Kidney (tissue), 14 donors: ENCODE data around the gene PBLD. TPM values are rescaled to one million over a fixed set of nuclear protein-coding genes. Genes with fewer than 3 reads are reported as not detected.
"Not testable (repeated sequence)": the region's sequence is repeated elsewhere in the genome, so short reads cannot be mapped to it uniquely, and the experiment has no call there.

Experiments used
- DNase-seq, 5 donors: peaks; one replicate each; pipeline ENCODE4 v3.0.0-alpha.2; 2013 to 2020
- FAIRE-seq: peaks from 2 replicates; lab custom pipeline; 2012; peaks lifted over from hg19 to GRCh38; lab: Jason Lieb, UNC
- H3K27ac ChIP-seq, 2 donors: one replicate each; pipeline ENCODE4 v1.7.0; 2013; ENCODE audit warnings: low read depth in 2 of 2, low read length in 2 of 2, inconsistent platforms in 1 of 2
- H3K27me3 ChIP-seq: one replicate; pipeline ENCODE4 v1.7.1; 2013; ENCODE audit warnings: low read length, inconsistent platforms; ENCODE audit not compliant: control insufficient read depth, insufficient read depth
- H3K36me3 ChIP-seq, 3 donors: one replicate each; pipeline versions ENCODE4 v1.7.0 to v1.7.1; 2013; ENCODE audit warnings: low read length in 3 of 3, control low read depth in 1 of 3, inconsistent platforms in 1 of 3; ENCODE audit not compliant: insufficient read depth in 3 of 3, control insufficient read depth in 2 of 3
- H3K4me1 ChIP-seq, 3 donors: one replicate each; pipeline versions ENCODE4 v1.7.0 to v1.7.1; 2013; ENCODE audit warnings: low read length in 3 of 3, inconsistent platforms in 1 of 3, low read depth in 1 of 3; ENCODE audit not compliant: control insufficient read depth in 2 of 3, insufficient read depth in 2 of 3
- H3K4me3 ChIP-seq, 3 donors: one replicate each; pipeline versions ENCODE4 v1.7.0 to v1.8.1; 2013; ENCODE audit warnings: low read length in 3 of 3, control low read depth in 1 of 3, inconsistent platforms in 1 of 3
- H3K9ac ChIP-seq, 3 donors: one replicate each; pipeline versions ENCODE4 v1.7.0 to v1.7.1; 2013; ENCODE audit warnings: low read length in 3 of 3, control low read depth in 1 of 3, inconsistent platforms in 1 of 3
- H3K9me3 ChIP-seq, 3 donors: one replicate each; pipeline versions ENCODE4 v1.7.0 to v1.7.1; 2013; ENCODE audit warnings: low read length in 3 of 3, control low read depth in 1 of 3, inconsistent platforms in 1 of 3; ENCODE audit not compliant: control insufficient read depth in 2 of 3, insufficient read depth in 1 of 3
- intact Hi-C: fragments of 100-400 bp; cut with DNase I; formaldehyde crosslinking; loops from one replicate; pipeline ENCODE4 v1.11.1; 2022
- polyA plus RNA-seq: library from polyadenylated mRNA; stranded (reverse); fragments of 350-450 nt; fragmentation: Illumina TruSeq; extraction: RNeasy Lipid Tissue Mini Kit (QIAGEN cat#74804); gene quantifications from one replicate; pipeline ENCODE4 v1.2.3, GENCODE V29; 2014; ENCODE audit warnings: low read depth, low replicate concordance; ENCODE audit not compliant: insufficient read depth
- total RNA-seq: library from RNA; stranded (reverse); fragmentation: NEBNext Ultra II Directional; extraction: Animal tissue kit (Norgen Biotek cat#: 25700); gene quantifications from one replicate; pipeline ENCODE4 v1.2.1, GENCODE V29; 2021
- TF ChIP-seq, protein P1 (sequence below): IDR thresholded peaks from 3 replicates; pipeline ENCODE4 v1.5.1; 2012; ENCODE audit warnings: mild to moderate bottlenecking, moderate library complexity, borderline replicate concordance; ENCODE audit not compliant: insufficient read depth; ENCODE audit errors: extremely low read depth
- donor health status: control.
- donor health status: control.
- donor health status: control.
- donor health status: control.
- donor health status: control.
- donor health status: DM: yes; HTN: yes; CAD: no.
- donor health status: Normal renal cell carcinoma (clear cell type).

PBLD gene
- total and polyA plus RNA-seq, 2 donors from 2014 or later, result 33.5 to 104 TPM

GRCh38 chr10:68327889-68328786 lies 4.6 kb downstream of the PBLD start:
- H3K4me1 ChIP-seq, result peaks cover 2 to 17% (median 7%) of the 10 kb centered on the region in 3 donors
- H3K9ac ChIP-seq, result peak overlapping the region in 2 of 3 donors; percentile 12 to 65
- intact Hi-C loops, result no loop called here
- H3K27ac ChIP-seq, result peak overlapping the region; percentile 71 to 86
- no peaks in the 10 kb centered on the region for H3K27me3 ChIP-seq
- no peaks in the 10 kb centered on the region for H3K9me3 ChIP-seq
- TF ChIP-seq, protein P1, sequence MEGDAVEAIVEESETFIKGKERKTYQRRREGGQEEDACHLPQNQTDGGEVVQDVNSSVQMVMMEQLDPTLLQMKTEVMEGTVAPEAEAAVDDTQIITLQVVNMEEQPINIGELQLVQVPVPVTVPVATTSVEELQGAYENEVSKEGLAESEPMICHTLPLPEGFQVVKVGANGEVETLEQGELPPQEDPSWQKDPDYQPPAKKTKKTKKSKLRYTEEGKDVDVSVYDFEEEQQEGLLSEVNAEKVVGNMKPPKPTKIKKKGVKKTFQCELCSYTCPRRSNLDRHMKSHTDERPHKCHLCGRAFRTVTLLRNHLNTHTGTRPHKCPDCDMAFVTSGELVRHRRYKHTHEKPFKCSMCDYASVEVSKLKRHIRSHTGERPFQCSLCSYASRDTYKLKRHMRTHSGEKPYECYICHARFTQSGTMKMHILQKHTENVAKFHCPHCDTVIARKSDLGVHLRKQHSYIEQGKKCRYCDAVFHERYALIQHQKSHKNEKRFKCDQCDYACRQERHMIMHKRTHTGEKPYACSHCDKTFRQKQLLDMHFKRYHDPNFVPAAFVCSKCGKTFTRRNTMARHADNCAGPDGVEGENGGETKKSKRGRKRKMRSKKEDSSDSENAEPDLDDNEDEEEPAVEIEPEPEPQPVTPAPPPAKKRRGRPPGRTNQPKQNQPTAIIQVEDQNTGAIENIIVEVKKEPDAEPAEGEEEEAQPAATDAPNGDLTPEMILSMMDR, result no peak
- FAIRE-seq (no peak), DNase-seq (peak in 2 of 5 donors; percentile 52 to 74)
- H3K36me3 ChIP-seq, result no peaks in the 10 kb centered on the region
- H3K4me3 ChIP-seq, result peak overlapping the region; percentile 1 to 48 (median 8)

DNA sequence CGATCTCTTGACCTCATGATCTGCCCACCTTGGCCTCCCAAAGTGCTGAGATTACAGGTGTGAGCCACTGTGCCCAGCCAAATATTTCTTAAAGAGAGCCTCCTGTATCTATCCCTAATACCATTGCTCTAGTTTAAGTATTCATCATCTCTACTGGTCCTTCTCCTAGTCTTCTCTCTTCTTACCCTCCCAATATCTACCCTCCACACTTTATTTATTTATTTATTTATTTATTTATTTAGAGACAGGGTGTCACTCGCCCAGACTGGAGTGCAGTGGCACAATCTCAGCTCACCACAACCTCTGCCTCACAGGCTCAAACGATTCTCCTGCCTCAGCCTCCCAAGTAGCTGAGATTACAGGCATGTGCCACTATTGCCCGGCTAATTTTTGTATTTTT lies 8.3 kb downstream of the PBLD start:
- H3K9me3 ChIP-seq, H3K27me3 ChIP-seq, H3K9ac ChIP-seq, H3K27ac ChIP-seq, H3K4me1 ChIP-seq, FAIRE-seq, H3K36me3 ChIP-seq, H3K4me3 ChIP-seq, intact Hi-C loops, DNase-seq: not testable (repeated sequence)

DNA sequence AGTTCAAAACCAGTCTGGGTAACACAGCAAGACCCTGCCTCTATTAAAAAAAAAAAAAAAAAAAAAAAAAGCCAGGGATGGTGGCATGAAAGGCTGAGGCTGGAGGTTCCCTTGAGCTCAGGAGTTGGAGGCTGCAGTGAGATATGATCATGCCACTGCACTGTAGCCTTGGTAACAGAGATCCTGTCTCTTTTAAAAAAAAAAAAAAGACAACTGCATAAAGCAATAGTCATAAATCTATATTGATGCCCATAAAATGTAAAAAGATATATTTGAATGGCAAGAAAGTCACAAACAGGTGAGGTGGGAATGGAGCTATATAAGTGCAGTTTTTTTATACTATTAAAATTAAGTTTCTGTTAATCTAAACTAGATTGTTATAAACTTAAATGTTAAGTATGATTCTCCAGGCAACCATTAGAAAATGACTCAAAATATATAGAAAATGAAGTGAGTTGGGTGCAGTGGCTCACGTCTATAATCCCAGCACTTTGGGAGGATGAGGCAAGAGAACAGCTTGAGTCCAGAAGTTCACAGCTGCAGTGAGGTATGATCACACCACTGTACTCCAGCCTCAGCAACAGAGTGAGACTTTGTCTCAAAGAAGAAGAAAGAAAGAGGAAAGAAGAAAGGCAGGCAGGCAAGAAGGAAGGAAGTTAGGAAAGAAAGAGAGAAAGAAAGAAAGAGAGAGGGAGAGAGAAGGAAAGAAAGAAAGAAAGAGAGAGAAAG lies 14.2 kb downstream of the PBLD start:
- Histone ChIP-seq H3K36me3 (no peaks in the 10 kb centered on the region), H3K9me3 (peaks cover 0 to 12% (median 3%) of the 10 kb centered on the region in 3 donors), H3K4me3 (no peak overlapping the region), H3K27me3 (no peaks in the 10 kb centered on the region), H3K9ac (no peak overlapping the region), H3K4me1 (no peaks in the 10 kb centered on the region), H3K27ac (no peak overlapping the region)
- intact Hi-C loops, result no loop called here
- no peak for DNase-seq
- FAIRE-seq, result no peak
- TF ChIP-seq, protein P1, result no peak

- Histone ChIP-seq H3K27ac (no peak overlapping the region), H3K4me3 (no peak overlapping the region), H3K4me1 (no peaks in the 10 kb centered on the region), H3K36me3 (no peaks in the 10 kb centered on the region), H3K9ac (no peak overlapping the region), H3K27me3 (no peaks in the 10 kb centered on the region), H3K9me3 (peaks cover 0 to 12% (median 3%) of the 10 kb centered on the region in 3 donors)
- no peak for FAIRE-seq
- intact Hi-C loops, result no loop called here
- DNase-seq, result no peak
- TF ChIP-seq, protein P1, result no peak
Observed at GRCh38 chr10:68315582-68315981, 17.1 kb downstream of the PBLD start.

GRCh38 chr10:68314930-68315329 lies 17.8 kb downstream of the PBLD start:
- peaks cover 0 to 12% (median 3%) of the 10 kb centered on the region in 3 donors for H3K9me3 ChIP-seq
- H3K9ac ChIP-seq, H3K27ac ChIP-seq, FAIRE-seq, H3K4me1 ChIP-seq, H3K36me3 ChIP-seq, DNase-seq, intact Hi-C loops, H3K4me3 ChIP-seq, H3K27me3 ChIP-seq: not testable (repeated sequence)
